IMR-90 (cell line): ENCODE measurements around the gene LTB4R. TPM values are rescaled to one million over a fixed set of nuclear protein-coding genes. Genes with fewer than 3 reads are reported as not detected.

ENCODE experiments used
- ATAC-seq: fragments of 200-7000 bp; cut with Tn5 transposase; 2 replicates; pipeline ENCODE4 v1.9.1; 2020; ENCODE audit warnings: low read depth, mild to moderate bottlenecking, moderate library complexity
- BruUV-seq: library from RNA; stranded (reverse); fragments of 400-500 nt; replicated peaks from 2 replicates; lab custom pipeline; 2021; lab: Mats Ljungman, UMichigan
- CTCF ChIA-PET: fragments of 300-600 bp; formaldehyde crosslinking; extraction: SDS; loops from one replicate; lab custom pipeline; 2021; ENCODE audit warnings: antibody characterized with exemption; lab: Yijun Ruan, JAX
- POLR2A ChIA-PET: fragments of 300-600 bp; sonication (Branson Sonifier 250); formaldehyde crosslinking; loops from one replicate; lab custom pipeline; 2022; ENCODE audit warnings: antibody characterized with exemption; ENCODE audit not compliant: unreplicated experiment; lab: Charles Lee
- DNase-seq: peaks from one replicate; pipeline ENCODE4 v3.0.0; 2013
- H2AFZ ChIP-seq: replicated peaks from 2 replicates; pipeline ENCODE3; 2013; ENCODE audit warnings: low read length, mild to moderate bottlenecking; ENCODE audit not compliant: poor library complexity
- H2AK5ac ChIP-seq: 2 replicates; pipeline ENCODE4 v1.6.1; 2013; ENCODE audit warnings: low read depth, low read length, inconsistent platforms
- H2AK9ac ChIP-seq: replicated peaks from 2 replicates; pipeline ENCODE3; 2013; ENCODE audit warnings: mild to moderate bottlenecking, low read depth, low read length, moderate library complexity; ENCODE audit not compliant: poor library complexity
- H2BK120ac ChIP-seq: 2 replicates; pipeline ENCODE4 v1.6.1; 2013; ENCODE audit warnings: low read depth, low read length, inconsistent platforms
- H2BK15ac ChIP-seq: 3 replicates; pipeline ENCODE4 v1.6.1; 2013; ENCODE audit warnings: low read depth, low read length, inconsistent platforms
- H2BK20ac ChIP-seq: 2 replicates; pipeline ENCODE4 v1.6.1; 2013; ENCODE audit warnings: low read depth, mild to moderate bottlenecking, inconsistent platforms, low read length, moderate library complexity
- H2BK5ac ChIP-seq: 2 replicates; pipeline ENCODE4 v1.6.1; 2013; ENCODE audit warnings: mild to moderate bottlenecking, low read depth, low read length, inconsistent platforms; ENCODE audit not compliant: poor library complexity, severe bottlenecking
- H3K14ac ChIP-seq: replicated peaks from 2 replicates; pipeline ENCODE4 v1.6.1; 2013; ENCODE audit warnings: low read depth, low read length, inconsistent platforms
- H3K18ac ChIP-seq: 2 replicates; pipeline ENCODE4 v1.6.1; 2013; ENCODE audit warnings: low read depth, low read length, control low read depth
- H3K23ac ChIP-seq: 2 replicates; pipeline ENCODE4 v1.6.1; 2013; ENCODE audit warnings: low read depth, low read length, inconsistent platforms
- H3K27ac ChIP-seq: 2 replicates; pipeline ENCODE4 v1.5.1; 2013; ENCODE audit warnings: mild to moderate bottlenecking, control low read depth, low read length; ENCODE audit not compliant: insufficient read depth
- H3K27me3 ChIP-seq: 2 replicates; pipeline ENCODE4 v1.6.1; 2013; ENCODE audit warnings: low read length; ENCODE audit not compliant: control insufficient read depth, insufficient read depth
- H3K36me3 ChIP-seq: 2 replicates; pipeline ENCODE4 v1.6.1; 2013; ENCODE audit warnings: low read length, mixed read lengths; ENCODE audit not compliant: control insufficient read depth, insufficient read depth
- H3K4ac ChIP-seq: 2 replicates; pipeline ENCODE4 v1.6.1; 2013; ENCODE audit warnings: low read depth, low read length, inconsistent platforms
- H3K4me1 ChIP-seq: 2 replicates; pipeline ENCODE4 v1.6.1; 2013; ENCODE audit warnings: low read length, mixed read lengths; ENCODE audit not compliant: control insufficient read depth, insufficient read depth
- H3K4me2 ChIP-seq: 2 replicates; pipeline ENCODE4 v1.6.1; 2013; ENCODE audit warnings: low read depth, mild to moderate bottlenecking, control low read depth, low read length, moderate library complexity
- H3K4me3 ChIP-seq: 2 replicates; pipeline ENCODE4 v1.5.1; 2013; ENCODE audit warnings: low read depth, mild to moderate bottlenecking, control low read depth, low read length, moderate library complexity; ENCODE audit not compliant: insufficient read depth
- H3K56ac ChIP-seq: 2 replicates; pipeline ENCODE4 v1.6.1; 2013; ENCODE audit warnings: low read length, inconsistent platforms; ENCODE audit not compliant: insufficient read depth; ENCODE audit errors: extremely low read depth
- H3K79me1 ChIP-seq, 2 experiments: 2 replicates each; pipeline ENCODE4 v1.6.1; 2013; ENCODE audit warnings: low read length in 2 of 2, inconsistent platforms in 1 of 2, low read depth in 1 of 2
- H3K9ac ChIP-seq: 2 replicates; pipeline ENCODE4 v1.6.1; 2013; ENCODE audit warnings: low read depth, low read length, control low read depth
- H3K9me1 ChIP-seq: 2 replicates; pipeline ENCODE4 v1.6.1; 2013; ENCODE audit warnings: low read length, inconsistent platforms; ENCODE audit not compliant: insufficient read depth
- H3K9me3 ChIP-seq: 2 replicates; pipeline ENCODE4 v1.6.1; 2013; ENCODE audit warnings: low read length; ENCODE audit not compliant: control insufficient read depth, insufficient read depth
- H4K20me1 ChIP-seq: 2 replicates; pipeline ENCODE4 v1.6.1; 2013; ENCODE audit warnings: low read length, inconsistent platforms; ENCODE audit not compliant: insufficient read depth
- H4K5ac ChIP-seq: 2 replicates; pipeline ENCODE4 v1.6.1; 2013; ENCODE audit warnings: mild to moderate bottlenecking, low read depth, low read length, control low read depth
- H4K8ac ChIP-seq, 2 experiments: 2 replicates each; pipeline ENCODE4 v1.6.1; 2013; ENCODE audit warnings: low read depth in 2 of 2, low read length in 2 of 2, control low read depth in 1 of 2, inconsistent platforms in 1 of 2
- H4K91ac ChIP-seq: 2 replicates; pipeline ENCODE4 v1.6.1; 2013; ENCODE audit warnings: low read depth, low read length, inconsistent platforms; ENCODE audit not compliant: insufficient read depth
- CEBPB ChIP-seq: IDR thresholded peaks from 2 replicates; pipeline ENCODE4 v1.6.1; 2012; ENCODE audit warnings: low read depth, low read length, improper control_type of control experiment
- CHD1 ChIP-seq: IDR thresholded peaks from 2 replicates; pipeline ENCODE4 v1.6.1; 2012; ENCODE audit warnings: low read depth, low read length, improper control_type of control experiment
- CTCF ChIP-seq: conservative IDR thresholded peaks from 2 replicates; pipeline ENCODE4 v1.5.1; 2012; ENCODE audit warnings: mild to moderate bottlenecking, low read depth, low read length, improper control_type of control experiment
- ELK1 ChIP-seq: fragments of 150-350 bp; IDR thresholded peaks from 2 replicates; pipeline ENCODE4 v1.6.1; 2016; ENCODE audit warnings: low read depth, mild to moderate bottlenecking, low read length, moderate library complexity, borderline replicate concordance
- FOS ChIP-seq: fragments of 150-350 bp; IDR thresholded peaks from 2 replicates; pipeline ENCODE4 v1.6.1; 2016; ENCODE audit warnings: low read depth, low read length
- NFE2L2 ChIP-seq: fragments of 150-350 bp; IDR thresholded peaks from 2 replicates; pipeline ENCODE4 v1.6.1; 2016; ENCODE audit warnings: low read depth, mild to moderate bottlenecking, low read length
- RFX5 ChIP-seq: IDR thresholded peaks from 2 replicates; pipeline ENCODE4 v1.8.0; 2012; ENCODE audit warnings: low read depth, mild to moderate bottlenecking, low read length, moderate library complexity
- SMC3 ChIP-seq: fragments of 150-350 bp; IDR thresholded peaks from 2 replicates; pipeline ENCODE4 v1.6.1; 2016; ENCODE audit warnings: low read depth, mild to moderate bottlenecking, antibody characterized with exemption, low read length, moderate library complexity
- WGBS, 2 experiments: methylation state at CpG; one replicate each; pipeline versions ENCODE4 v1.1.5 to v1.1.7; 2013; ENCODE audit warnings: missing lambda C conversion rate in 2 of 2; ENCODE audit not compliant: insufficient read length in 1 of 2; ENCODE audit errors: extremely low coverage in 2 of 2; 5-methylcytosine and 5-hydroxymethylcytosine counted together
- dilution Hi-C: fragments of 300-500 bp; cut with HindIII; formaldehyde crosslinking; loops from one replicate; pipeline ENCODE4 v1.14.3; 2018; ENCODE audit warnings: low sequenced_read_pairs; ENCODE audit not compliant: unreplicated experiment
- in situ Hi-C: fragments of 300-500 bp; cut with MboI; formaldehyde crosslinking; loops from 3 replicates; pipeline ENCODE4 v1.14.3; 2019; ENCODE audit warnings: low sequenced_read_pairs, inconsistent platforms, mixed read lengths
- intact Hi-C: fragments of 100-400 bp; cut with micrococcal nuclease; formaldehyde crosslinking; loops from 2 replicates; pipeline ENCODE4 v1.10.0; 2022
- polyA plus RNA-seq, 3 experiments: library from polyadenylated mRNA; depleted of rRNA; stranded (reverse); fragments of >200 nt; gene quantifications; 2 replicates each; pipeline ENCODE4 v1.2.3, GENCODE V29; 2012; ENCODE audit warnings: low replicate concordance in 1 of 3
- total RNA-seq: library from RNA; depleted of rRNA; stranded (reverse); fragments of >200 nt; gene quantifications from 2 replicates; pipeline ENCODE4 v1.2.3, GENCODE V29; 2012

LTB4R gene
- total and polyA plus RNA-seq, 2 of the 4 experiments (the other 2 are of a cell fraction) = 0.18 to 2.3 TPM

- TF ChIP-seq CTCF (no peak), SMC3 (no peak)
Observed at GRCh38 chr14:24337824-24338175, 26.5 kb downstream of the LTB4R start (continued).

GRCh38 chr14:24338843-24339242 lies 27.5 kb downstream of the LTB4R start:
- dilution Hi-C loops (no loop called here), intact Hi-C loops (no loop called here), in situ Hi-C loops (no loop called here)
- Histone ChIP-seq H4K91ac (no peak overlapping the region), H3K27me3 (peaks cover 81% of the 10 kb centered on the region), H3K4me2 (no peak overlapping the region), H2AFZ (no peak overlapping the region), H2AK5ac (no peak overlapping the region), H3K4me3 (no peak overlapping the region), H3K36me3 (no peaks in the 10 kb centered on the region), H3K9me3 (no peaks in the 10 kb centered on the region; the same call in 1 of the 2 replicates), H2BK120ac (no peak overlapping the region), H3K18ac (no peak overlapping the region), H4K20me1 (no peaks in the 10 kb centered on the region), H3K23ac (no peak overlapping the region), H3K4me1 (peaks cover under 1% of the 10 kb centered on the region; the same call in 1 of the 2 replicates), H3K27ac (no peak overlapping the region), H2BK20ac (no peak overlapping the region), H3K9ac (no peak overlapping the region), H3K56ac (no peak overlapping the region), H3K79me1 (no peaks in the 10 kb centered on the region), H2BK5ac (no peak overlapping the region), H2BK15ac (no peak overlapping the region), H2AK9ac (peak overlapping the region; percentile 39), H3K9me1 (no peaks in the 10 kb centered on the region), H4K5ac (no peak overlapping the region), H3K4ac (no peak overlapping the region), H3K14ac (no peak overlapping the region), H4K8ac (no peak overlapping the region)
- ChIA-PET POLR2A (no interaction called here), CTCF (interaction anchor here (1.0 kb wide), 1 partner anchor 98 kb away, joined by 3 read pairs; no protein-coding TSS in a partner anchor)
- WGBS, 2 experiments = 81% methylated on average over 10 of the region's 14 CpGs; no CpG with 5 or more reads in 1 of the 2 experiments
- DNase-seq (no peak), ATAC-seq (no peak)
- TF ChIP-seq CEBPB (no peak), NFE2L2 (no peak), ELK1 (no peak), CHD1 (no peak), RFX5 (no peak), FOS (no peak)
- BruUV-seq = no TSS peak
